Measurements from ENCODE around the gene FBXW4.
"Not testable (repeated sequence)": the region's sequence is repeated elsewhere in the genome, so short reads cannot be mapped to it uniquely, and the experiment has no call there.

The FBXW4 gene

DNA sequence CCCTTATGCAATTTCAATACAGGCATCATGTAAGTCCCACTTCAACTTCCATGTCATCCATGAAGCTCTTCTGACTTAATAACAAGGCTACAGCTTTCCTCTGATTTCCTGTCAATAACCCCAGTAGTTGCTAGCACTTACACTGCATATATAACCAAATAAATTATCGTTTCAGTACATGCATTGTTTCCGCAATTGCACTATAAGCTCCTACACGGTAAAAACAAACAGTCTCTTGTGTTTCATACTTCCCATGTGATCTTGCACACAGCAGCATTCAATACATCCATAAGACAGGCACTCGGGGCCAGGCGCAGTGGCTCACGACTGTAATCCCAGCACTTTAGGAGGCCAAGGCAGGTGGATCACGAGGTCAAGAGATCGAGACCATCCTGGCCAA, 41.4 kb downstream of the FBXW4 start:
- no peak for DNase-seq (ENCODE audit: low read depth)

DNA sequence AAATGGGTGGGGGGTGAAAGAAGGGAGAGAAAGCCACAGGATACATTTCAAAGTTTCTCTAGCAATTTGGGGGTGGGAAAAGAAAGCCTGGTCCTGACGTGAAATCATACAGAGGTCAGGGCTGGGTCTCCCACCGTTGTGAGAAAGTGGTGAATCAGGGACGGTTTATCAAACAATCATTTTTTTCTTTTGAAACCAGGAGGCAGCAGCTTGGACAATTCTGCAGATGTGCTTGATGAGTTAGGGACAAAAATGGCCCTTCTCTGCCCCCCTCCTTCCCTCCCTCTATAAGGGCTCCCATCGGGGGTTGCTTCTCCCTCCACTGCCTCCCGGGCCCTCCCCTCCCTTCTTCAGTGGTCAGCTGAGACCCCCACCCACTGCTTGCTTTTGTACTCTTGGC, 43.6 kb downstream of the FBXW4 start:
- DNase-seq (ENCODE audit: low read depth), result no peak

- no peak for DNase-seq (ENCODE audit: low read depth)
Observed at GRCh38 chr10:101650863-101651262, 44.1 kb downstream of the FBXW4 start.

GRCh38 chr10:101649525-101650085, 45.4 kb downstream of the FBXW4 start:
- DNase-seq (ENCODE audit: low read depth), result no peak

GRCh38 chr10:101647255-101647654, 47.7 kb downstream of the FBXW4 start:
- DNase-seq (ENCODE audit: low read depth), result no peak

GRCh38 chr10:101646364-101646763, 48.6 kb downstream of the FBXW4 start:
- DNase-seq (ENCODE audit: low read depth), result no peak

GRCh38 chr10:101645659-101646058, 49.3 kb downstream of the FBXW4 start:
- DNase-seq (ENCODE audit: low read depth), result no peak

GRCh38 chr10:101644002-101644401, 51.0 kb downstream of the FBXW4 start:
- no peak for DNase-seq (ENCODE audit: low read depth)

- DNase-seq (ENCODE audit: low read depth), result no peak
Observed at GRCh38 chr10:101643546-101643945, 51.4 kb downstream of the FBXW4 start.

GRCh38 chr10:101639141-101639900, 55.6 kb downstream of the FBXW4 start:
- DNase-seq (ENCODE audit: low read depth), result no peak

- not testable (repeated sequence) for DNase-seq (ENCODE audit: low read depth)
Observed at GRCh38 chr10:101633510-101633909, 61.5 kb downstream of the FBXW4 start.

GRCh38 chr10:101631821-101632475, 63.0 kb downstream of the FBXW4 start:
- no peak for DNase-seq (ENCODE audit: low read depth)

DNA sequence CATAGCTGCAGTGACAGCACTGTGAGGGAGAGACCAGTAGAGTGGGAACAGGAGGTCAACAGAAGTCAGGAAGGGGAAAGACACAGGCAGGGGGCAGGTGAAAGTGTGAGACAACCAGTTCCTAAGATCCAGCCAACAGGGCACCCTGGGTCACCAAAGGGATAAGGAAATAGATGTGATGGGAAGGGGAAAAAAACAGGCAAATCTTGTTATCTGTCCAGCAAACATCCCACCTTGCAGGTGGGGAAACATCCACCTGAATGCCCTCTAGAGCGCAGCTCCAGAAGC, 64.4 kb downstream of the FBXW4 start:
- DNase-seq (ENCODE audit: low read depth), result no peak

- no peak for DNase-seq (ENCODE audit: low read depth)
Observed at GRCh38 chr10:101629837-101630632, 64.9 kb downstream of the FBXW4 start.

DNA sequence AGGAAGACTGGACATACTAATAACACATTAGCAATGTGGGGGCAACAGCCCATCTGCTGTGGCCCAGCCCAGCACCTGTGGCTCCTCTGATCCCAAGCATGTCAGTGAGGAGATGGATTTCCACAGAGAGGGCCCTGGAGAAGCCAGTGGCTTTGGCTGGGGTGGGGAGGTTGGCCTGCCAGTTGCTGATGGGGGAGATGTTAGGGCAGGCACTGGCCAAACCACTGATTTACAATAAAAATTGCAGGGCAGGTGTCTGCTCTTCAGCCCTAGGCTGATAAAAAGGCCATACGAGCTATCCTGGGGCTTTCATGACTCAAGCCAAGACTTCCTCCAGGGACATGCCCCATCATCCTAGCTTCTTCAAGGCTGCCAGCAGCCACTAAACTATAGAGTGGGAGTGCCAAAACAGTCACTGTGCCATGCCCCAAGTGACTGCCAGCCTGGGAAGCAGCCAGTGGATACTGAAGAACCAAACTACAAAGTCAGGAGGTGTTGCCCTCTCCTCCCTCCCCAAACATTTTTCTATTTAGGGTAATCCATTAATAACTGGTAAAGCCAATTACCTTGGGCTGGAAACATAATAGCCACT, 69.1 kb downstream of the FBXW4 start:
- no peak for DNase-seq (ENCODE audit: low read depth)

DNA sequence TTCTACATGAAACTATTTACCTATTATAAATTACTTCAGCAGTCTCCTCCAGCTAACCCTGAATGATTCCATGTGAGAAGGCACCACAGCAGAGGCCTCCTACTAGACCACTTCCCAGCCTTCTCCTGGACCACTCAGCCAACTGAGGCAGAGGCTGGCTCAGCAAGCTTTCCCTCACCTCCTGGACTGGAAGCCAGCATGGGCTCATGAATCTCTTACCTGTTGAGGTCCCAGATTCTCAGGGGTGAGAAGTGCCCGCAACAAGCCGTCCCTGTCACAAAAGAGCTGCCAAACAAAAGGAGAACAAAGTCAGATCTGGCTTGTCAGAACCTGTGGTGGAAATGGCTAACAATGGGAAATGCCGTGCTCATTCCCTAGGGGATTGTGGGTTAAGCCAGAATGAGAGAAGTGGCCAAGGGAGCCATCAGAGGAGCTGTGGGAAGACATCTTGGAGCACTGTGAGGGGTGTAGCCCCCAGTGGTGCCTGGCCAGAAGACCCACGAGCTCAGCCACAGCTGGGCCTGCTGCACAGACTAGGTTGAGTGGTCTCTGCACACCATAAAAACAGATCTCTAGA, 70.4 kb downstream of the FBXW4 start:
- DNase-seq (ENCODE audit: low read depth), result no peak

DNA sequence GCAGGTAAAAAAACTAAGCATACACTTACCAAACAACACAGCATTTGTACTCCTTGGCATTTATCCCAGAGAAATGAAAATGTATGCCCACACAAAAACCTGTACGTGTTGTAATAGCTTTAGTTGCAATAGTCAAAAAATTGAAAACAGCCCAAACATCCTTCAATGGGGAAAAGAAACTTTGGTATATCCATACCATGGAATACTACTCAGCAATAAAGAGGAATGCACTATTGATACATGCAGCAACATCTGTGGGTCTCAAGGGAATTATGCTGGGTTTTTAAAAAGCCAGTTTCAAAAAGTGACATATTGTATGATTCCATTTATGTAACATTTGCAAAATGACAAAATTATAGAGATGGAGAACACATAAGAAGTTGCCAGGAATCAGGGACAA, 71.4 kb downstream of the FBXW4 start:
- no peak for DNase-seq (ENCODE audit: low read depth)

DNA sequence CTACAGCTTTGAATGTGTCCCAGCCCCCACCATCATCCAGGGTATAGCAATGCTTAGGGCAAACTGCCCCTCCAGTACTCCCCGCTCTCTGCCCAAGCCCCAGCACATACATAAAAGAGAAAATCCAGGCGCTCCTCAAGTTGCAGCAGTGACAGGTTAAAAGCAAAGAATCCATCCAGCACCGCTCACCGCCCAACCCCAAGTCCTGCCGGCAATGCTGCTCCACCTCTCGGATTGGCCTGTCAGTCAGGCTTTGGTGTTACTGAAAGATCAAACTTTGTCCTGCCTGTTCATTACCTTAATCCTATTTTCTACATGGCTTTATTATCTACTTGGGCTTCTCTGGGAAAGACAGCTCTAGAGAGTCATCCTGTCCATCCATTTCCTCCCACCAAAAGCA, 75.0 kb downstream of the FBXW4 start:
- no peak for DNase-seq (ENCODE audit: low read depth)

DNA sequence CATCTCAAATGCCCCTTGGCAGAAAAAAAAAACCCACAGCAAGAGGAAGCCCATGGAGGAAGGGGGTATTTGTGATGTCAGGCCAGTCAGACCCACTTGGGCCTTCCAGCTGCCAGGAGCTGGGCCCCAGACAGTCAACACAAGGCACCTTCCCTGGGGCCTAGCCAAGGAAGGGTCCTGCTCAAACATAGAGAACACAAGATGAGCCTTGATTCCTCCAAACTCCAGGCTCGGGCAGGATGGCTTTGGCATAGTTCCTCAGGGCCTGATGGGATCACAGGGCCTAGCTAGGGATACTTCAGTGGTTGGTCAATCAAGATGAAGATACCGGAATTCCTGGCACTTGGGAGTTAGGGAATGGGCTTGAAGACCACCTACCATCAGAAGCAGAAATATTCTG, 76.1 kb downstream of the FBXW4 start:
- no peak for DNase-seq (ENCODE audit: low read depth)

- DNase-seq (ENCODE audit: low read depth), result no peak
Observed at GRCh38 chr10:101617824-101618568, 77.0 kb downstream of the FBXW4 start.

DNA sequence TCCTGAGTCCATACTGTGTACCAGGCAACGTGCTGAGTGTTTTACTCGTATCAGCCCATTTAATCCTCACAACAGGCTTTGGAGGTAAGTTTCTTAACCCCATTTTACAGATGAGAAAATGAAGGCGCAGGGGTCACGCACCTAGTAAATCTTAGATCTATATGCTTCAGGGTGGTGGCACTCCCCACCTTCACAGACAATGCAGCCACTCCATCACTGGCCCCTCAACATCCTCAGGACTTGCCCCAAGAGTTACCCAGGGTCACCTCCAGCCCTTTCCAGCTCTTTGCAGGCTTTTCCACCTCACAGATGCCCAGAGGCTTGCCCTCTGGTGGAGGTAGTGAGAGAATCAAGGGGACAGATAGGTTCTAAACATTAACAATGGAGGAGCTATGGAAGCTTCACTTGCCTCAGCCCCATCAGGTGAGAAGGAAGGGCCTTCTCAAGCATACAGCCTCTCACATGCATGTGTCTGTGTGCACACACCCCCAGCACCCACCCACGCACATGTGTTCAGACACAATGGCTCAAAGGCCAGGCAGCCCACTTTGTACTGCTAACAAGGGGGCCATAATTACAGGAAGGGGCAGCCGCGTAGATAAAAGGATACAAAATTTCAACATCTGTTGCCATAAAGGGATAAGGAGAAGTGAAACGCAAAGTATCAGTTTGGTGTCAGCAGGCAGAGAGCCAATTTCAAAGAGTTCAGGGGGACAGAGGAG, 77.7 kb downstream of the FBXW4 start:
- DNase-seq (ENCODE audit: low read depth), result no peak

All from fibroblast of the conjunctiva (primary cell).